ENCODE data around the gene SESN1. TPM values are rescaled to one million over a fixed set of nuclear protein-coding genes. Genes with fewer than 3 reads are reported as not detected.
"Not testable (repeated sequence)": the region's sequence is repeated elsewhere in the genome, so short reads cannot be mapped to it uniquely, and the experiment has no call there.

SESN1 gene
- 31.4 and 40.8 TPM in 2 replicates for total RNA-seq (ENCODE audit: low replicate concordance)

- Mint-ChIP-seq H3K4me3 (peak within 1 kb of the TSS; percentile 94), H3K4me1 (peaks cover 42% of the 10 kb centered on the region), H3K9me3 (no peaks in the 10 kb centered on the region)
These were observed at the start of gene SESN1 for GRCh38 chr6:109094416-109095035. Gene SESN1, minus strand, starts transcription at chr6:109094846. Its CDS starts 773 bp downstream, at chr6:109094073.

DNA sequence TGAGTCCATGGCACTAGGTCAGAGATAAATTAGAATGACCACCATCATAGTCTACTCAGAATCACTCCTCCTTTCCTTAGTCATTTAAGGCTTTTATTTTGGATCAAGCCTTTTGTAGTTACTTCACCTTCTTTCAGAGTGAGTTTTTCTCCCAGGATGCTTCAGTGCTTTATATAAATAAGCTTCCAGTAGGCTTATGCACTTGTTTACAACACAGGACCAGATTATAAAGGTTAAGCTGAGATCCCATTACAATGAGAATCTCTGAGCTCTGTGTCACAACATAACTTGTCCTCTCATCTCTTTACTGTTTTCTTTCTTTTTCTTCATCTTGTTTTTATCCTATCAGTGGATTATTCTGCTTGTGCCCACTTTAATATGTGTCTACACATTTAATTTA, 48.5 kb upstream of the SESN1 start:
- Histone ChIP-seq H4K20me1 (ENCODE audit: low read depth) (no peaks in the 10 kb centered on the region), H3K9ac (no peak overlapping the region), H3K9me3 (ENCODE audit: low read depth) (no peaks in the 10 kb centered on the region), H3K27ac (no peak overlapping the region), H3K79me2 (ENCODE audit: low read depth) (no peaks in the 10 kb centered on the region), H3F3A (ENCODE audit: low read depth) (peaks cover 8% of the 10 kb centered on the region), H3K27me3 (no peaks in the 10 kb centered on the region), H3K4me3 (no peak overlapping the region), H2AFZ (replicated peaks) (no peak overlapping the region), H3K4me2 (no peak overlapping the region), H3K4me1 (no peaks in the 10 kb centered on the region), H3K36me3 (no peaks in the 10 kb centered on the region)
- no peak for DNase-seq (ENCODE audit: low spot score)
- Mint-ChIP-seq H3K27me3 (ENCODE audit: insufficient read depth, low read depth) (peaks cover 2% of the 10 kb centered on the region), H3K4me1 (no peaks in the 10 kb centered on the region), H3K4me3 (no peak overlapping the region), H3K9me3 (no peaks in the 10 kb centered on the region), H3K36me3 (peaks cover 5% of the 10 kb centered on the region), H3K27ac (no peak overlapping the region)
- TF ChIP-seq EZH2phosphoT487 (IDR thresholded peaks at IDR 0.05) (no peak), EZH2 (IDR thresholded peaks at IDR 0.05) (no peak)
- TF ChIP-seq, protein P1, sequence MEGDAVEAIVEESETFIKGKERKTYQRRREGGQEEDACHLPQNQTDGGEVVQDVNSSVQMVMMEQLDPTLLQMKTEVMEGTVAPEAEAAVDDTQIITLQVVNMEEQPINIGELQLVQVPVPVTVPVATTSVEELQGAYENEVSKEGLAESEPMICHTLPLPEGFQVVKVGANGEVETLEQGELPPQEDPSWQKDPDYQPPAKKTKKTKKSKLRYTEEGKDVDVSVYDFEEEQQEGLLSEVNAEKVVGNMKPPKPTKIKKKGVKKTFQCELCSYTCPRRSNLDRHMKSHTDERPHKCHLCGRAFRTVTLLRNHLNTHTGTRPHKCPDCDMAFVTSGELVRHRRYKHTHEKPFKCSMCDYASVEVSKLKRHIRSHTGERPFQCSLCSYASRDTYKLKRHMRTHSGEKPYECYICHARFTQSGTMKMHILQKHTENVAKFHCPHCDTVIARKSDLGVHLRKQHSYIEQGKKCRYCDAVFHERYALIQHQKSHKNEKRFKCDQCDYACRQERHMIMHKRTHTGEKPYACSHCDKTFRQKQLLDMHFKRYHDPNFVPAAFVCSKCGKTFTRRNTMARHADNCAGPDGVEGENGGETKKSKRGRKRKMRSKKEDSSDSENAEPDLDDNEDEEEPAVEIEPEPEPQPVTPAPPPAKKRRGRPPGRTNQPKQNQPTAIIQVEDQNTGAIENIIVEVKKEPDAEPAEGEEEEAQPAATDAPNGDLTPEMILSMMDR (IDR thresholded peaks at IDR 0.05), result no peak

More at GRCh38 chr6:109094416-109095035, at the start of gene SESN1:
- TF ChIP-seq EZH2 (IDR thresholded peaks at IDR 0.05) (no peak), EZH2phosphoT487 (IDR thresholded peaks at IDR 0.05) (no peak)
- TF ChIP-seq, protein P1 (IDR thresholded peaks at IDR 0.05), result no peak
- Histone ChIP-seq H2AFZ (replicated peaks) (peak within 1 kb of the TSS; percentile 98), H3K9ac (peak within 1 kb of the TSS; percentile 59), H3K9me3 (ENCODE audit: low read depth) (no peaks in the 10 kb centered on the region), H3K79me2 (ENCODE audit: low read depth) (peaks cover 48% of the 10 kb centered on the region), H3K27me3 (no peaks in the 10 kb centered on the region), H4K20me1 (ENCODE audit: low read depth) (peaks cover 14% of the 10 kb centered on the region), H3K36me3 (no peaks in the 10 kb centered on the region), H3K27ac (peak within 1 kb of the TSS; percentile 95), H3F3A (ENCODE audit: low read depth) (peaks cover 29% of the 10 kb centered on the region), H3K4me3 (peak within 1 kb of the TSS; percentile 84), H3K4me1 (peaks cover 29% of the 10 kb centered on the region), H3K4me2 (peak within 1 kb of the TSS; percentile 78)
- H3K27ac Mint-ChIP-seq, result peak within 1 kb of the TSS; percentile 95
- H3K36me3 Mint-ChIP-seq, result peaks cover 4% of the 10 kb centered on the region
- peaks cover 3% of the 10 kb centered on the region for H3K27me3 Mint-ChIP-seq (ENCODE audit: insufficient read depth, low read depth)
- peak; percentile 97 for DNase-seq (ENCODE audit: low spot score)

DNA sequence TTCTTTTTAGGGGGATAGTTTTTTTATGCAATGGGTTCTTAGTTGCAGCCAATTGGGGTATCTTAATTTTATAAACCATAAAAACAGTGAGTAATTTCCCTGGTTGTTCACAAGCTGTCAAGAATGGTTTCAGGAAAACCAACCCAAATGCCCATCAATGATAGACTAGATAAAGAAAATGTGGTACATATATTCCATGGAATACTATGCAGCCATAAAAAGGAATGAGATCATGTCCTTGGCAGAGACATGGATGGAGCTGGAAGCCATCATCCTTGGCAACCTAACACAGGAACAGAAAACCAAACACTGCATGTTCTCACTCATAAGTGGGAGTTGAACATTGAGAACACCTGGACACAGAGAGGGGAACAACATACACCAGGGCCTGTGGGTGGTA, 47.4 kb upstream of the SESN1 start:
- H3K4me3 ChIP-seq; H3K36me3 ChIP-seq; H3K4me1 Mint-ChIP-seq; H3K9me3 Mint-ChIP-seq; H3K4me1 ChIP-seq; H3K9ac ChIP-seq; DNase-seq (ENCODE audit: low spot score); H2AFZ ChIP-seq (replicated peaks); H3K27me3 ChIP-seq; H3K36me3 Mint-ChIP-seq; H3F3A ChIP-seq (ENCODE audit: low read depth); H3K27ac Mint-ChIP-seq; H3K4me3 Mint-ChIP-seq; H3K9me3 ChIP-seq (ENCODE audit: low read depth); H3K79me2 ChIP-seq (ENCODE audit: low read depth); H3K27me3 Mint-ChIP-seq (ENCODE audit: insufficient read depth, low read depth); H4K20me1 ChIP-seq (ENCODE audit: low read depth); H3K4me2 ChIP-seq; H3K27ac ChIP-seq: not testable (repeated sequence)

DNA sequence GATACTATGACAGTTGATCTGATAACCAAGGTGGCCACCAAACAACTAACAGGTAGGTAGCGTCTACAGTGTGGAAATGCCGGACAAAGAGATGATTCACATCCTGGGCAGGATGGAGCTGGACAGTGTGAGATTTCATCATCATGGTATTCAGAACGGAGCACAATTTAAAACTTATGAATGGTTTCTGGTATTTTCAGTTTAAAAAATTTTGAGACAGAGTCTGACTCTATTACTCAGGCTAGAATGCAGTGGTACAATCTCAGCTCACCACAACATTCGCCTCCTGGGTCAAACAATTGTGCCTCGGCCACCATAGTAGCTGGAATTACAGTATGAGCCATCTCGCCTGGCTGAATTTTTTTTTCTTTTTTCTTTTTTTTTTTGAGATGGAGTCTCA, 44.5 kb upstream of the SESN1 start:
- no peak overlapping the region for H3K4me3 Mint-ChIP-seq
- Histone ChIP-seq H3F3A (ENCODE audit: low read depth) (peaks cover 8% of the 10 kb centered on the region), H4K20me1 (ENCODE audit: low read depth) (no peaks in the 10 kb centered on the region), H3K4me2 (no peak overlapping the region), H3K79me2 (ENCODE audit: low read depth) (no peaks in the 10 kb centered on the region), H3K27ac (no peak overlapping the region), H3K27me3 (no peaks in the 10 kb centered on the region), H3K36me3 (no peaks in the 10 kb centered on the region), H3K9me3 (ENCODE audit: low read depth) (no peaks in the 10 kb centered on the region), H3K9ac (no peak overlapping the region), H2AFZ (replicated peaks) (no peak overlapping the region), H3K4me3 (no peak overlapping the region), H3K4me1 (no peaks in the 10 kb centered on the region)
- H3K4me1 Mint-ChIP-seq, result no peaks in the 10 kb centered on the region
- no peak overlapping the region for H3K27ac Mint-ChIP-seq
- H3K36me3 Mint-ChIP-seq, result peaks cover 5% of the 10 kb centered on the region
- H3K9me3 Mint-ChIP-seq, result peaks cover 8% of the 10 kb centered on the region
- no peak for DNase-seq (ENCODE audit: low spot score)
- H3K27me3 Mint-ChIP-seq (ENCODE audit: insufficient read depth, low read depth), result peaks cover 2% of the 10 kb centered on the region
- TF ChIP-seq, protein P1 (IDR thresholded peaks at IDR 0.05), result no peak
- TF ChIP-seq EZH2phosphoT487 (IDR thresholded peaks at IDR 0.05) (no peak), EZH2 (IDR thresholded peaks at IDR 0.05) (no peak)

DNA sequence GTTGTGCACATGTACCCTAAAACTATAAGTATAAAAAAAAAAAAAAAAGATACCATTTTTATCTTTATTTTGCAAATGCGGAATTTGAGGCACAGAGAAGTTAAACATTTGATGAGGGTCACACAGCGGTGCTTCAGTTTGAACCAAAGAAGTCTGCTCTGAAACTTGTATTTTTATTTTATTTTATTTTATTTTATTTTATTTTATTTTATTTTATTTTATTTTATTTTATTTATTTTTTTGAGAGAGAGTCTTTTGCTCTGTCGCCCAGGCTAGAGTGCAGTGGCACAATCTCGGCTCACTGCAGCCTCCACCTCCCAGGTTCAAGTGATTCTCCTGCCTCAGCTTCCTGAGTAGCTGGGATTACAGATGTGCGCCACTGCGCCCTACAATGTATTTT, 41.9 kb upstream of the SESN1 start:
- peaks cover 12% of the 10 kb centered on the region for H3K36me3 Mint-ChIP-seq
- H3K36me3 ChIP-seq; H3K4me1 ChIP-seq; H3F3A ChIP-seq (ENCODE audit: low read depth); H3K4me3 ChIP-seq; DNase-seq (ENCODE audit: low spot score); H3K9ac ChIP-seq; H4K20me1 ChIP-seq (ENCODE audit: low read depth); H3K27ac Mint-ChIP-seq; H3K79me2 ChIP-seq (ENCODE audit: low read depth); H3K4me2 ChIP-seq; H3K27ac ChIP-seq; H3K9me3 ChIP-seq (ENCODE audit: low read depth); H2AFZ ChIP-seq (replicated peaks); H3K27me3 Mint-ChIP-seq (ENCODE audit: insufficient read depth, low read depth); H3K4me3 Mint-ChIP-seq; H3K4me1 Mint-ChIP-seq; H3K27me3 ChIP-seq: not testable (repeated sequence)
- peaks cover 14% of the 10 kb centered on the region for H3K9me3 Mint-ChIP-seq

- H3K4me1 Mint-ChIP-seq, result not testable (repeated sequence)
These were observed 41.4 kb upstream of the SESN1 start for GRCh38 chr6:109136039-109136438.

More at GRCh38 chr6:109136039-109136438, 41.4 kb upstream of the SESN1 start:
- not testable (repeated sequence) for H3K9ac ChIP-seq; H3K36me3 ChIP-seq; H3K27ac Mint-ChIP-seq; H3K9me3 ChIP-seq (ENCODE audit: low read depth); H3F3A ChIP-seq (ENCODE audit: low read depth); DNase-seq (ENCODE audit: low spot score); H3K4me3 ChIP-seq; H3K27me3 Mint-ChIP-seq (ENCODE audit: insufficient read depth, low read depth); H3K27ac ChIP-seq; H3K4me2 ChIP-seq; H4K20me1 ChIP-seq (ENCODE audit: low read depth); H3K27me3 ChIP-seq; H3K4me3 Mint-ChIP-seq; H2AFZ ChIP-seq (replicated peaks); H3K79me2 ChIP-seq (ENCODE audit: low read depth); H3K4me1 ChIP-seq
- peaks cover 12% of the 10 kb centered on the region for H3K36me3 Mint-ChIP-seq
- peaks cover 14% of the 10 kb centered on the region for H3K9me3 Mint-ChIP-seq

Data from neural progenitor cell (in vitro differentiated cells).